HG03039 (cell line): ENCODE data around the gene CCDC57.
"Not testable (repeated sequence)": the region's sequence is repeated elsewhere in the genome, so short reads cannot be mapped to it uniquely, and the experiment has no call there.

Experiments
- ATAC-seq: cut with Tn5 transposase; IDR thresholded peaks from one replicate; pipeline ENCODE4 v1.9.1; 2021; ENCODE audit warnings: mild to moderate bottlenecking, moderate library complexity; ENCODE audit not compliant: unreplicated experiment

The CCDC57 gene

DNA sequence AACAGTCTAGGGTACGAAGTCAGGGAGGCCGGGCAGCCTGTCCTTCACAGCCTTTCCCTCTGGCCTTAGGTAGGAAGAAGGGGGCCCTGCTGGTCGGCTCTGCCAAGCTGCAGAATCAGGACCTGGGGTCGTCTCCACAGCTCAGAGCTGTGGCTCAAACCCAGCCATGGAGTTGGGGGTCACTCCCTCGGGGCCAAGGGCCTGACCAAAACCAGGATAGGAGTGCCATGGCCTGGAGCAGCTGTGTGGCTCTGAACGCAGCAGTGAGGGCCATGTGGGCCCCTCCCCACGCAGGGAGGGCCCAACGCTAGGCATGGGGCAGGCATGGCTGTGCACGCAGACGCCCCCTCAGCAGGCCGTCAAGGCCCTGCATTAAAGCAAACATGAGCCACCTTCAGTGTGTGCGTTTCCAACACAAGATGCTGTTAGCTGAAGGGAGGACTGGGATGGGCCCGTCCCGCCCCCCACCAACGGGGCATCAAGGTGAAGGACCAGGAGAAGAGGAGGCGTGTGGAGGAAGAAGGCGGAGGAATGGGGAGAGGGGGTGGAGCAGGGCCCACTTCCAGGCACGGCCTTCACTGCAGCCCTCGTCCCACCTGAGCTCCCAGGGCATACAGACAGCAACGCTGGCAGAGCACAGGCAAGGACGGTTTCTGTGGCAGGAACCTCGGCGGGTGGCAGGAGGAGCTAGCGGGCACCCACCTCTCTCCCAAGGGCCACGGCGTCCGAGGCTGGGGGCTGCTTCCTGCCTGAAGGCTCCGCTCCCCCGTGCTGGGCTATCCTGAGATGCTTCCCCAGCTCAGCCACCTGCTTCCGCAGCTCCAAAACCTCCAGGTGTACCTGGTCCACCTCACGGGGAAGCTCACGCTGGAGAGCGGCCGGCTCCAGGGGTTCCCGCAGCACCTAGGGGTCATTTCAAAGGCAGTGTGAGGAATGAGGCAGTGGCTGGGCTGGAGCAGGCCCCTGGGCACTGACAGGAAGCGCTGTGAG lies 55.3 kb downstream of the CCDC57 start:
- no peak for ATAC-seq

DNA sequence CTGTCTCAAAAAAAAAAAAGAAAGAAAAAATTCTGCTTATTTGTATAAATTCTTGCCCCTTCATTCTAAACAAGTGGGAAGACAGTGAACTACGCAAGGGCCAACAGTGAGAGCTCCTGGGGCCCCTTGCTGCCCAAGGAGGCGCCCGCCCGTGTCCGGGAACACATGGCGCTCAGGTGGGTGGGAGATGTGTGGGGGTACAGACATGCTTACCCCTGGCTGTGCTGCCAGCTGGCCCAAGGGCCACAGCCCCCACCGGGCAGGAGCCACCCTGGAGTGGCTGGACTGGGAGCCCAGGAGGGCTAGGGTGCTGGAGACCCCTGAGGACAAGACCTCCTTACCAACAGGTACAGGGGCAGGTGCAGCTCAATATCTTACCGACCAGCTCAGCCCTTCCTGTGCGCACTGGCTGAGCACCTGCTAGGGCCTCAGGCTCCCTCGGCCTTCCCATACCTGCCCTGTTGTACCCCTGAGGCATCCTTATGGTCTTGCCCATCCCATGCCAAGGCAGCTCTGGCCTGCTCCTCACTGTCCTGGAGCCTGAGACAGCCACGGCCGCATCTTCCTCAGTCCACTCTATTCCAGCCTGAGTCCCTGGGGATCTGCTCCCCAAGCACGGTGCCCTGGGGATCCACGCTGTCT lies 56.2 kb downstream of the CCDC57 start:
- no peak for ATAC-seq

- ATAC-seq: no peak
Observed at GRCh38 chr17:82155606-82156005, 57.0 kb downstream of the CCDC57 start.

DNA sequence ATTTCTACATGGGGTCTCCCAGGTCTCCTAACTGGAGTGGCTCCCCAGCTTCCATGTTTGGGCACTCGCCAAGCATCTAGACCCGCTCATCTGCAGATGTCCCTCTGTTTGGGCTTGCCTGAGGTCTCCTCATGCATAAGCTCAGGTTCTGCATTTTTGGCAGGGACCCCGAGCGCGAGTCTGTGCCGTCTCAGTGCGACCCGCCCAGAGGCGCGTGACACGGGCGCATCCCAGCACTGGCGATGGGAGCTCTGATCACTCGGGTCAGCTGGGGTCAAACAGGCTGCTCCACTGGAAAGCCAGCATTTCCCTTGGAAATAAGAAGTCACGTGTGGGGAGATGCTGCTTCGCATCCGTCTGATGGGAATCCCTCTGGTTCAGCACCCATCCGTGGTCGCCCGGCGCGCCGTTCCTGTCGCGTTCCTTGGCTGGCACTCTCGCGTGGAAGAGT lies 57.7 kb downstream of the CCDC57 start:
- no peak for ATAC-seq

DNA sequence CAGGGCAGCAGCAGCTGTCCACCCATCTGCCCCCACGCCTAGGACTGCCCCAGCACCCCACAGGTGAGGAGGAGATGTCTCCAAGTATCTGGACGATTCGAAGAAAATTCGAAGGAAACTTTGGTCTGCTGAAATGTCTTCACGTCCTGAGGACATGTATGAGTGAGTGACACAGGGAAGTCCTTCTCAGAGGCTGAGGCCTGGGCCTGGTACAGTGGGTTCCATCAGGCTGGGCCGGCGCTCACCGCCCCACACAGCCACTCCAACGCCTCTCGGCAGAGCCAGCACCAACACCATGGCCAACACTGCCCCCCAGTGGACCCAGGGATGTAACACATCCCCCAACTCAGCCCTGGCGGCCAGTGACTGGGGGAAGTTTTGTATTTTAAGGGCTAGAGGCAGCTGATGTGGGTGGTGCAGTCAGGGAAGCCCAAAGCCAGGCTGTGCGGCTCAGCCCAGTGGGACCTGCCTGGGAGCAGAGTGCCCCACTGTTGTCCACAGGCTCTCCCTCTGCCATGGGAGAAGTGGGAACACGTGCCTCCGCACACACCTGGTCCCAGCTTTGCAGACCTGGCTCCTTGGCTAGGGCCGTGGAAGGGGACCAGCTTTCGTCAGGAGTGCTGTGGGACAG lies 58.8 kb downstream of the CCDC57 start:
- no peak for ATAC-seq

DNA sequence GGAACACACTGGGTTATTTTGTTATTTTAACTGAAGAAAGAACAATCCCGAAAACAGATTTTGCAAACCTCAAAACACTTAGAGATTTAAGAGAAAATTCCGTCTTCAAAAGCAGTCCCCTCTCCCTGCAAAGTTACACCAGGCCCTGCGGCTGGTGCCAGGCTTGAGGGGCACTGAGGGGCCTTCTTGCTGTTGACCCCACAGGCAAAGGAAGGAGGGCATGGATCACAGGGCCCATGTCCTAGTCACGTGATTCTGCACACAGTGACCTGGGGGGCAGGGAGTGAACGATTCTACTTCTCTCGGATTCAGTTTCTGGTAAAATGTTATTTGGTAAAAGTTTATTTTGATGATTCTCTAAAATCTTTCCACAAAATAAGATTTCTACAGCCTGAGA lies 59.3 kb downstream of the CCDC57 start:
- no peak for ATAC-seq

GRCh38 chr17:82152556-82153294 lies 59.9 kb downstream of the CCDC57 start:
- no peak for ATAC-seq

DNA sequence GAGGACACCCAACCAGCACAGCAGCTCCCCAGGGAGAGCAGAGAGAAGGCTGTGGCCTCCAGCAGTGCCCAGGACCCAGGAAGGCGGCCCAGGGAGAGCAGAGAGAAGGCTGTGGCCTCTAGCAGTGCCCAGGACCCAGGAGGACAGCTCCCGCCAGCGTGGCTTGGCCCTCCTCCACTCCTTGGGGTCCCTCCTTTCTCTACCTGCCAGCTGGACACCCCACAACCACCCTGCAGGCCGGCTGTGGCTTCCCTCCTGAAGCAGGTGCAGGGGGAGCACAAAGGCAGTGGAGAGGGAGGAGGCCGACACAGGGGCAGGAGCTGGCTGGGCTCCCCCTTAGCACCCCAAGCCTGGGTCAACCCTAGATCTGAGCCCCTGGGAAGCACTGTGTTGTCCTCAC lies 60.5 kb downstream of the CCDC57 start:
- no peak for ATAC-seq

- no peak for ATAC-seq
Observed at GRCh38 chr17:82151106-82151957, 61.3 kb downstream of the CCDC57 start.

DNA sequence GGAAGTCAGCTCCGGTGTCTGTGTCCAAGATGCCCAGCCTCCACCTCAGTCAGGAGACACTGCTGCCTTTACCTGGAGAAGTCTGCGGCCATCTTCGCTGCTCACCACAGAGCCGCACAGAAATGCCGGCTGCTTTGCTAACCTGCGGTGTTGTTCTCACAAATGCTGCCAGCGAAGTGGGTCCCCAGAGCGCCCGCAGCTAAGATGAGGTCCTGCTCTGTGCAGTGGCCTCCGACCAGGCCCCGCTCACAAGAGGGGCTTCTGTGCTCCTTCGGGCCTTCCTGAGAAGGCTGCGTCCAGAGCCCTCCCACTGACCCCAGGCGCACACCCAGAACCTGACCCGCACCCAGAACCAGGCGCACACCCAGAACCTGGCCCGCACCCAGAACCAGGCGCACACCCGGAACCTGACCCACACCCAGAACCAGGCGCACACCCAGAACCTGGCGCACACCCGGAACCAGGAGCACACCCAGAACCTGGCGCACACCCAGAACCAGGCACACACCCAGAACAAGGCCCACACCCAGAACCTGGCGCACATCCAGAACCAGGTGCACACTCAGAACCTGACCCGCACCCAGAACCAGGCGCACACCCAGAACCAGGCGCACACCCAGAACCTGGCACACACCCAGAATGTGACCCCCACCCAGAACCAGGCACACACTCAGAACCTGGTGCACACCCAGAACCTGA lies 63.1 kb downstream of the CCDC57 start:
- ATAC-seq: no peak

GRCh38 chr17:82148997-82149396 lies 63.6 kb downstream of the CCDC57 start:
- no peak for ATAC-seq

GRCh38 chr17:82148011-82148410 lies 64.6 kb downstream of the CCDC57 start:
- no peak for ATAC-seq

DNA sequence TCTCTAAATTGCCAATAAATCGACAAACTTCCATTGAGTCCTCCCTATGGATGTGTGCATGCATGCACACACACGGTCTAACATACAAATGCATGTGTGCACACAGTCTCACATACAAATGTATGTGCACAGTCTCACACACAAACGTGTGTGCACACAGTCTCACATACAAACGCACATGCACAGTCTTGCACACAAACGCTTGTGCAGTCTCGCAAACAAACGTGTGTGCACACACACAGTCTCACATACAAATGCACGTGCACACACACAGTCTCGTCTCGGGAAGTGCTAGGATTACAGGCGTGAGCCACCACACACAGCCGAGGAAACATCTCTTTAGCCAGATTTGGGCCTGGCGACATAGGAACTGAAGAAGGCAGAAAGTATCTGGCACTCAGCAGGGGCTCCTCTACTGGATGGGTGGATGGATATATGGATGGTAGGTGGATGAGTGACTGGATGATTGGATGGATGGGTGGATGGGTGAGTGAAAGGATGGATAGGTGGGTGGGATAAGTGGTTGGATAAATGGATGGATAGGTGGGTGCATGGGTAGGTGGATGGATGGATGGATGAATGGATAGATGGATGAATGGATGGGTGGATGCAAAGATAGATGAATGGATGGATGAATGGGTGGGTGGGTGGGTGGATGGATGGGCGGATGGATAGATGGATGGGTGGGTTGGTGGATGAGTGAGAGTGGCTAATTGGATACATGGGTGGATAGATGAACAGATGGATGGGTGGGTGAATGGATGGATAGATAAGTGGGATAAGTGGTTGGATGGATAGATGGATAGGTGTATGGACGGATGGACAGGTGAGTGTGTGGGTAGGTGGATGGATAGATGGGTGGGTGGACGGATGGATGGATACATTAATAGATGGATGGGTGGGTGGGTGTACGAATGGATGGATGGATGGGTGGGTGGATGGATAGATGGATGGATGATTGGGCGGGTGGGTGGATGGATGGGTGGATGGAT lies 65.7 kb downstream of the CCDC57 start:
- ATAC-seq: no peak

DNA sequence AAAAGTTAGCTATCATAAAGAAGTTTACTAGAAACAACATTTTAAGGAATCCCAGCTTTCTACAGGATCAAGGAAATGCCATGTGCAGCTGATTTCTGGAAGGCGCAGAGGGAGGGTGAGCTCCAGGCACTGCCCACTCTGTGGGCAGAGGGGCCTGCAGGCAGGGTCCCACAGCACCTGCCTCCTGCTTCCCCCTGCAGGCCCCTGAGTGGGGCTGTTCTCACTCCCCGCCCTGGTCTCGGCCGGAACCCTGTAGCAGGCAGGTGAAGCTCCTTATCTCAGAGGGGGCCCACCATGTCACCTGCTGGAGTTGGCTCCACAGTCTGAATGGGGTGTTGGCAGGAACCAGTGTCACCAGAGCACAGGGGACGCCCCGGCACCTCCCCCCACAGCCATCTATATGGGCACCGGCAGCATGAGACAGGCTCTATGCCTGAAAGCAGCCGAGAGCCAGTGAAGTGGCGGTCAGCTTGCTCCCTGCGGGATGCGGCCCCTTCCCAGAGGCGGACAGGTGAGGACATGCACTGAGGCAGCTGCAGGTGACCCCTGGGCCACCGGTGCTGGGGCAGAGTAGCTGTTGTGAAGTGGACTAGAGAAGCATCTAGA lies 67.0 kb downstream of the CCDC57 start:
- no peak for ATAC-seq

DNA sequence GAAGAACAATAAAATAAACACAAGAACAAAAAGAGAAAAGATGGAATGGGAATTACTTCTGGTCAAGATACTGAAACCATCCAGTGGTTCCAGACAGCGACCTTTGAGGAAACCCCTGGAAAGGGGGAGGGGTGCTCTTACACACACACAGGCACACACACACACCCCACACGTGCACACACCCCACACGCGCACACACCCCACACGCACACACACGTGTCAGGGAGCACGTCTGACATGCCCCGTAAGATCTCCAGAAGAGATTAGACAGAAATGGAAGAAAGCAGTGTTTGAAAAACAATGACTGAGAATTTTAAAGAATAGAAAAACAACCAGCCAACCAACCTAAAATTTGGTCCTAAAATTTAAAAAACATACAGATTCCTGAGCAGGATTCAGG lies 69.3 kb downstream of the CCDC57 start:
- ATAC-seq: no peak

GRCh38 chr17:82139961-82140360 lies 72.7 kb downstream of the CCDC57 start:
- ATAC-seq: not testable (repeated sequence)

DNA sequence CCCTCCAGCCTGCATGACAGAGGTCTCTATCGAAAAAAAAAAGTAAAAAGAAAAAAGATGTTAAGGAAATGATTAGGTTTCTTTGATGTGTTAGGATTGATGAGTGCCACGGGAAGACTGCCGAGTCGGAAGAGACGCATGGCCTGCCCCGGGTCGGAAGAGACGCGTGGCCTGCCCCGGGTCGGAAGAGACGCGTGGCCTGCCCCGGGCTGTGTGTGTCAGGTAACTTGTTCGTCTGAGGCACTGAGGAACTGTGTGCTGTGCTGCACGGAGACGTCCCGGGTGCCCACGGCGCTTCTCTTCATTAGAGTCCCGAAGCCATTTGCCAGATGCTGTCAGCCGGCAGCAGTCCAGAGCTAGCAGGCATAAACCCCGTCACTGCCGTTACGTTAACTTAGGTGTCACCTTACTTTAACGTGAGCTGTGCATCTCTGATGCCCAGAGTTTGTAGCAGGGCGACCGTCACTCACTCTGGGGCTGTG lies 74.1 kb downstream of the CCDC57 start:
- no peak for ATAC-seq

DNA sequence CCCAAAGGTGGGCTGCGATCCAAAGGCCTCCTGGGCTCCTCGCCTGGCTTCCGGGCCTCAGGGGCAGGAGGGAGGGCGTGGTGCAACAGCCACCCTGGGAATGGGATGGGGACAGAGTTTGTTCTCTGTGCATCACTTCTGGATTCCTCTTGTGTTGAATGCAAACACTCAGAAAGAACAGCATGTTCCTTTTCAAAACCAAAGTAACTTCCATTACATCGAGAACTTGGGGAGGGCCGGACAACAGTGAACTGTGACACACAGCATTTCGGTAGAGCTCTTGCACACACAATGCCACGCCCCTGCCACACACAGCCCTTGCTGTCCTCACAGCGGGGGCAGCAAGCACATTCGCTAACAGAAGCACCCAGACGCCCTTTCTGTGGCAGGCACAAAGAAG lies 78.5 kb downstream of the CCDC57 start:
- no peak for ATAC-seq
